GM19025 (cell line): ENCODE data around the gene MTMR2.

Experiments used
- ATAC-seq: cut with Tn5 transposase; IDR thresholded peaks from one replicate; pipeline ENCODE4 v1.9.1; 2021; ENCODE audit warnings: mild to moderate bottlenecking, low read depth, moderate library complexity; ENCODE audit not compliant: unreplicated experiment

The MTMR2 gene

DNA sequence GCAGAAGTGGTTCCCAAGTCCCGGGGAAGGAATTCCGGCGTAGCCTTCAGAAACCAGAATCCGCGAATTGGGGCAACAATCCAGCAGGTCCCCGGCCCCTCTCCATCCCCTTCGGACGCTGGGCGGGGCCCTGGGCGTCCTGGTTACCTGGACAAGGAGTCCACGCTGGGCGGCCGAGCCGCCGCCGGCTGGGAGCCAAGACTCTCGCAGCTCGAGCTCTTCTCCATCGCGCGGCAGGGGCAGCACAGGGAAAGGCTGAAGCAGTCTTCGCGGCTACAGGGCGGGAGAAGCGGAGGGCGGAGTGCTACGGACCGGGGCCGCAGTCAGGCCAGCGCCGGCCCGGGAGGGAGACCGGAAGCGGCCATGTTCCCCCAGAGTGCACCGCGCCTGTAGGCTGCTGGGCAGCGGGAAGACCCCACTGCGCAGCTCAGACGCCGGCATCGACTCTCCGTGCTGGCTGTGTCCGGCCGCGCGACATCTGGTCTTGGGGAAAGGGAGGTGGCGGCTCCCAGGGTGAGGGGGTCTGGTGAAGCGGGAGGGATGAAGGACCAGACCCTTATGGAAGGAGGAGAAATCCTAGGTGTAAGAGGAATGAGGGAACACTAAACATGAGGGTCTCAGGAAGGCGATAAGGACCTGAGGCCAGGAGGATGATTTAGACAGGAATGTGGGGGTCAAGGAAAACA is at the start of gene MTMR2:
Gene MTMR2 (minus strand): TSS at position 380 of the 686 bp plus-strand sequence. CDS start 153 bp downstream, at position 227.
- ATAC-seq = peak; percentile 100

DNA sequence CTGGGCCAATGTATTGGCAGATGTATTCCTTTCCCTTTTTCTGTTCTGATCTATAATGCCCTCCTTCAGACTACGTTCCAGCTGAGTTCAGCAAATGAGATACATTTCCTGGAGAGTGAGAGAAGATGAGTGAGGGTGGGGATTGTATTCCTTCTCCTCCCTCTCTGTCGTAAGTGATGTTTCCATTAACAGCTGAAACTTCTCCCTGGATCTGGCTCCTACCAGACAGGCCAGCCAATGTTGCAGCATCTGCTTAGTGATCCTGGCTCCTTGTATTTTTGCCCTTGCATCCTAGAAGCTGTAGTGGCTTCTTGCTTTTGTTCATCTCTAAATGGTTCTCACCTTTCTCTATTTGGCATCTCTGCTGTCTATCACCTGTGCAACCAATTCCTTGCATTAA is 48.2 kb upstream of the MTMR2 start:
- no peak for ATAC-seq

DNA sequence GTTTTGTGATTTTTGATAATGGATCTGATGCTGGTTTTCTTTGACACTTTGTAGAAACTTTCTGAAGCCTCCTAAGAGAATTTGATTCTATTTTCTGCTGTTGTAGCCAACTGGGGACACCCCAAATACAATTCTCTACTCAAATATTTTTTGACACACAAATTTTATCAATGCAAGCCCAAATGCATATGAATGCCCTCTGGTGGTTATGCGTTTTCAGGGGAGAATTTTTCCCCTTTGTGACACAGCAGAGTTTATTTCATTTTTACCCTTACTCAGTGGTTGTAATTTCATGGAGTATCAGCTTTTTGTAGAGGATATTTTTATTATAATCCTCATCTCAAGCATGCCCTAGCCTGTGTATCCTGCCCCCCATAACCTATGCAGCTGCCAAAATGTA is 44.7 kb upstream of the MTMR2 start:
- ATAC-seq = no peak

DNA sequence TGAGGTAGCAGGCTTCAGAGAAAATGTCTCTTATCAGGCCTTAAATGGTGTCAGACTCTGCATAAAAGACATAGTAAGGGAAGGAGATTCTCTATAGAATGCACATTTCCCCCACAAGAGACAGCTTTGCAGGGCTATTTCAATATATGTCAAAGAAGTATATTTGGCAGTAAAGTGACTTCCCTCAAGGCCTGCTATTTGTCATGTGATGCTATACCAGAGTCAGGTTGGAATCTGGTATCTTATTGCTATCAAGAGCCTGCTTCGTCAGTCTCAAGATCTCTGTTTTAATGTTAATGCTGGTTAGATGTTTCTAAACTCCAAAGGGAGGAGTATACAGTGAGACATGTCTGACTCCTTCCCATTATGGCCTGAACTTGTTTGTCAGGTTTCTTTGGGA is 40.4 kb upstream of the MTMR2 start:
- ATAC-seq = no peak

DNA sequence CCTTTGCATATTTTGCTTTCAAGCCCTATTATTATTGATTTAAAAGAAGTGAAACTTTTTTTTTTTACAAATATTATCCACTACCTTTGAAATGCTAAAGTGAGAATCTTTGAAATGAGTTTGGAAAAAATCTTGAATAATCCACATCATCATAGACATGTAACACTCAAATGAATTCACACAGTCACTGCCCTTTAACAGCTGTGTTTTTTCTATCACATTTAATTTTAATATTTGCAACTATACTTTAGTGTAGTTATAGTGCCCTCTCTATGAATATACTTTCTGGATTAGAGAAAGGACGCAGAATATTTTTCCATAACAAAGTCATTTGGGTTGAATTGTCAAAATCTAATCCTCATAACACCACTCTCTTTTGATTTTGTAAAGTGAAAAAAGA is 37.9 kb upstream of the MTMR2 start:
- ATAC-seq = no peak

DNA sequence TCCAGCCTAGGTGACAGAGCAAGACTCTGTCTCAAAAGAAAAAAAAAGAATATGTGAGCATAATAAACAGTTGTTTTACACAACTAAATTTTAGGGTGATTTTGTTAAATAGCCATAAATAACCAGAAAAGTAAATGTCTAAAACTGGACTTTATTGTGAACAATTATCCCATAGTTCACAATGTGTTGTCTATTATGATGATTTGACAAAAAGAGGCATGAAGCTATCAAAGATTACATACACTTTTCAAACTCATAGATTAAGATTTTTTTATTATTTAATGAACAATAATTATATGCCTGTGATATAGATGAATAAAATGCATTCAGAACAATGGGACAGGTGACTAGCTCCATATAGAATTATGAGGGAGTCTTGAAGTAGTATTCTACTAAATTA is 27.0 kb upstream of the MTMR2 start:
- ATAC-seq = no peak

DNA sequence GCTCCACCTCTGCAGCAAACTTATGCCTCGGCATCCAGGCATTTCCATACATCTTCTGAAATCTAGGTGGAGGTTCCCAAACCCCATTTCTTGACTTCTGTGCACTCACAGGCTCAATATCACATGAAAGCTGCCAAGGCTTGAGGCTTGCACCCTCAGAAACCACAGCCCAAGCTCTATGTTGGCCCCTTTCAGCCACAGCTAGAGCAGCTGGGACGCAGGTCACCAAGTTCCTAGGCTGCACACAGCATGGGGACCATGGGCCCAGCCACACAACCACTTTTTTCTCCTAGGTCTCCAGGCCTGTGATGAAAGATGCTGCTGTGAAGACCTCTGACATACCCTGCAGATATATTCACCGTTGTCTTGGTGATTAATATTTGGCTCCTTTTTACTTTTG is 24.7 kb upstream of the MTMR2 start:
- ATAC-seq = no peak

DNA sequence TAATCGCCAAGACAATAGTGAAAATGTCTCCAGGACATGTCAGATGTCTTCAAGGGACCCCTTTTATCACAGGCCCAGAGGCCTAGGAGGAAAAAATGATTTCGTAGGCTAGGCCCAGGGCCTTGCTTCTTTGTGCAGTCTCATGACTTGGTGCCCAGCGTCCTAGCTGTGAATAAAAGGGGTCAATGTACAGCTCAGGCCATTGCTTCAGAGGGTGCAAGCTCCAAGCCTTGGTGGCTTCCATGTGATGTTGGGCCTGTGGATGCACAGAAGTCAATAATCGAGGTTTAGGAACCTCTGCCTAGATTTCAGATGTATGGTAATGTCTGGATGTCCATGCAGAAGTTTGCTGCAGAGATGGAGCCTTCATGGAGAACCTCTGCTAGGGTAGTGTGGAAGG is 20.7 kb upstream of the MTMR2 start:
- no peak for ATAC-seq

DNA sequence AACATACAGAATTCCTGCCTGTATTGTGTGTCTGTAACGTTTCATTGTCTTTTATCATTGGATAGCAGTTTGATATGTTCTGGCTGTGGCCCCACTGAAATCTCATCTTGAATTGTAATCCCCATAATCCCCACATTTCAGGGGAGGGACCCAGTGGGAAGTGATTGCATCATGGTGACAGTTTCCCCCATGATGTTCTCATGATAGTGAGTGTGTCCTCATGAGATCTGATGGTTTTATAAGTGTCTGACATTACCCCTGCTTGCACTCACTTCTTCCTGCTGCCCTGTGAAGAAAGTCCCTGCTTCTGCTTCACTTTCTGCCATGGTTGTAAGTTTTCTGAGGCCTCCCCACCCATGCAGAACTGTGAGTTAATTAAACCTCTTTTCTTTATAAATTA is 19.6 kb upstream of the MTMR2 start:
- ATAC-seq = no peak

DNA sequence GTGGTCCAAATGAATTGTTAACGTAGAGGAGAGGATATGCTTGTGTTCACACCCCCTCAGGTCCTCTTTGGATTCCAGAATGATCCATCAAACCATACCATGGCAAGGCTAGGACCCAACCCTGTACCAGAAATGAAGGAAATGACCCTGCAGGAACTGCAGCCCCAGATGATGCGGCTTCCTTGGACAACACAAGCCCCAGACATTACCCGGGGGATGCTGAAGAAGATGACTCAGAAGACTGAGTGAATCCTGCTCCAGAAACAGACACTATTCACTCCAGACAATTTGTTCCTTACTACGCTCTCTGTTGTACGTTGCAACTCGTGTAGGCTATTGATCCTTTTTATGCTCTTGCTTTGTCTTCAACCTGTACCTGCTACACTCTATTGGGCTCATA is 15.2 kb upstream of the MTMR2 start:
- ATAC-seq = no peak

DNA sequence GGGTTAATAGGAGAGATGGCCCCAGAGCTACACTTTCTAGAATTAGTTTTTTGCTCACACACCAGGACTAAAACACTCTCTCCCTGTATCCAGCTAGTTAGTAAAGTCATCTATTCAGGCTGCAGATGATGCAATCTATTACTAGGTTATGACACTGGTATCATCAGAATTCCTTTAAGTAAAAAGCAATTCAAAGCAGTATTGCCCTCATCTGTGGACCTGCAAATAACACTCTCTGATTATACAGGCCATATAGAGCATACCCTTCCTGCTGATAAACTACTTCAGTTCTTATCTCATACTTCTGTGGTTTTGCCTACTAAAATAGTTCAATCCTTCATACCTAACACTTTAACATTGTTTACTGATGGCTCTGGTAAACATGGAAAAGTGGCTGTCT is 13.5 kb upstream of the MTMR2 start:
- ATAC-seq = no peak

DNA sequence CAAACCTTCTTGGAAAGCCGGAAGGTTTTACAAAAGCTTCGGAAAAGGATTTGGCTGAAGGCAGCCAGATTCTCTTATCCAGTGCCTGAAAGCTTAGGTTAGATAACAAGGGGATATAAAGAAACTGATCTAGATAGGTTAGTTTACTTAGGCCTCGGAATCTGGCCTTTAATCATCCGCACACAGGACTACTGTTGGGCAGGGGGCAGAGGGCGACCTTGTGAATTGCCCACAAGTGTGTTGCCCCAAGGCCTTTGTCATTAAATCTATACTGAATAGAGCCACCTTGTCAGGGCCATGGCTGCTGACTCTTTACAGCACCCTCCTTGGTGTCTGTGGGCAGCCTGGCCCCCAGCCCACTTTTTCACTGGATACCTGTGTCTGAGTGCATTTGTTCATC is 9.7 kb upstream of the MTMR2 start:
- ATAC-seq = no peak

DNA sequence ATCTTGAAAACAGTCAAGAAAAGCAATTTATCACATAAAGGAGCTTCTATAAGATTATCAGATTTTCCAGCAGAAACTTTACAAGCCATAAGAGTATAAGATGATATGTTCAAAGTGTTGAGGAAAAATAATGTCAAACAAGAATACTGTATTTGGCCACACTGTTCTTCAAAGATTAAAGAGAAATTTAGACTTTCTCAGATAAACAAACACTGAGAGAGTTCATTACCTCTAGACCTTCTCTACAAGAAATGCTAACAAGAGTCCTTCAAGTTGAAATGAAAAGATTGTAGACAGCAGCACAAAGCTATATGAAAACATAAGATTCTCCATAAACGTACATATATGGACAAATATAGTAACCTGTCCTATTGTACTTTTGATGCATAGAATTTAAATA is 8.0 kb upstream of the MTMR2 start:
- ATAC-seq = no peak

DNA sequence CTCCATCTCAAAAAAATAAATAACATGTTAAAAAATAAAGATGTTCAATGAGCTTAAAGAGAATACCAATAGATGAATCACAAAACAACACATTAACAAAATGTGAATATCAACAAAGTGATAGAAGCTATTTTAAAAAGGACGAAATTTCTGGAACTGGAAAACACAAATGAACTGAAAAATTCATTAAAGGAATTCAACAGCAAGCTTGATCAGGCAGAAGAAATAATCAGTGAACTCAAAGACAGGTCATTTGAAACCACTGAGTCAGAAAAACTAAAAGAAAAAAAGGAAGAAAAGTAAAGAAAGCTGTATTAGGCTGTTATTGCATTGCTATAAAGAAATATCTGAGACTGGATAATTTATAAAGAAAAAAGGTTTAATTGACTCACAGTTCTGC is 7.0 kb upstream of the MTMR2 start:
- ATAC-seq = no peak

DNA sequence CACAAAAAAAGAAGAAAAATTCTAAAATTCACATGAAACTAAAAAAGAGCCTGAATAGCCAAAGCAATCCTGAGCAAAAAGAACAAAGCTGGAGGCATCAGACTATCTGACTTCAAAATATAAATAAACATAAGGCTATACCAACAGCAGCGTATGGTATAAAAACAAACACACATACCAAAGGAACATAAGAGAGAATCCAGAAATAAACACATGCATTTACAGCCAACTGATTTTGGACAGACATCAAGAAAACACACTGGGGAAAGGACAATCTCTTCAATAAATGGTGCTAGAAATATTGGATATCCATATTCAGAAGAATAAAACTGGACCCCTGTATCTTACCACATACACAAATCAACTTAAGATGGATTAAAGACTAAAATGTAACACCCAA is 2.8 kb upstream of the MTMR2 start:
- no peak for ATAC-seq

DNA sequence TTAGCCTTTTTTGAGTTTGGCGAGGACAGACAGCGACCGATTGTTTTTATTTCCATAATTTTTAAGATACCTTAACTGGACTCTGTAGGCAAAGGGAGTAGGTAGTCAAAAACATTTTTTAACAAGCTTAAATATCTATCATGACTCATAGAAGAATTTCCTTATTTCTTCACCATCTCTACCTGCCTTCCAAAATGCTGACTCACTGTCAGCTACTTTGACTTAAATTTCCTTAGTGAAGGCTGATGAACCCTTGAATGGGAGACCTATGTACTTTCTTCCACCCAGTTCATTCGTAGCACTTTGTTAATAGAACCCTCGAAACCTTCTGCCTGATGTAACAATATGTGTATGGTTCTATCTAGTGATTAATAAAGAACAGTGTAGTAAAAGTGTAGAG is 1.1 kb upstream of the MTMR2 start:
- no peak for ATAC-seq

DNA sequence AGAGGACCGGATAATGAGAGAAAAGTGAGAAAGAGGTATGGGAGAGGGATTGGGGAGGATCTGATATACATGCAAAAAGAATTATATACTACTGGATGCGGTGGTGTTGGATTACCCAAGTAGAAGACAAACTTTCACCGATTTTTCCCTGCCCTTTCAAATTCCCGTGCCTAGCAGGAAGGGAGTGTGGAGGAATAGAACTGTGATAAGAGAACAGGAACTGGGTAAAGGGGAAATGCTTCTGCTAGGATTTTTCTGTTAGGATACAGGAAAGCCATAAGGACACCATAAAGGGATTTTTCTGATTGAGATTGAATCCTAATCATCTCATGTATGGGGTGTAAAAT is 480 bp upstream of the MTMR2 start:
- ATAC-seq = no peak

DNA sequence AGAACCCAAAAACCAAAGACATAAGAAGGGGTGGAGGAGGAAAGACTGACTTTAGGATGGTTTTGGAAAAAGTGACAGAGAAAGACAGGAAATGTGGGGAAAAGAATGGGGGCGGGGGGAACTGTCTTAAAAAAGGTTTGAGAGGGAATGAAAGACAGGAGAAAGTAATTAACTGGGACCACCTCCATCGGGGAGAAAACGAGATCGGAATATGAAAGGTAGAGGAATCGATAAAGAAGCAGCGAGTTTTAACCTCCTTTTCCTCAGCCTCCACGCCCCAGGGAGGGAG is 524 bp downstream of the MTMR2 start:
- no peak for ATAC-seq

DNA sequence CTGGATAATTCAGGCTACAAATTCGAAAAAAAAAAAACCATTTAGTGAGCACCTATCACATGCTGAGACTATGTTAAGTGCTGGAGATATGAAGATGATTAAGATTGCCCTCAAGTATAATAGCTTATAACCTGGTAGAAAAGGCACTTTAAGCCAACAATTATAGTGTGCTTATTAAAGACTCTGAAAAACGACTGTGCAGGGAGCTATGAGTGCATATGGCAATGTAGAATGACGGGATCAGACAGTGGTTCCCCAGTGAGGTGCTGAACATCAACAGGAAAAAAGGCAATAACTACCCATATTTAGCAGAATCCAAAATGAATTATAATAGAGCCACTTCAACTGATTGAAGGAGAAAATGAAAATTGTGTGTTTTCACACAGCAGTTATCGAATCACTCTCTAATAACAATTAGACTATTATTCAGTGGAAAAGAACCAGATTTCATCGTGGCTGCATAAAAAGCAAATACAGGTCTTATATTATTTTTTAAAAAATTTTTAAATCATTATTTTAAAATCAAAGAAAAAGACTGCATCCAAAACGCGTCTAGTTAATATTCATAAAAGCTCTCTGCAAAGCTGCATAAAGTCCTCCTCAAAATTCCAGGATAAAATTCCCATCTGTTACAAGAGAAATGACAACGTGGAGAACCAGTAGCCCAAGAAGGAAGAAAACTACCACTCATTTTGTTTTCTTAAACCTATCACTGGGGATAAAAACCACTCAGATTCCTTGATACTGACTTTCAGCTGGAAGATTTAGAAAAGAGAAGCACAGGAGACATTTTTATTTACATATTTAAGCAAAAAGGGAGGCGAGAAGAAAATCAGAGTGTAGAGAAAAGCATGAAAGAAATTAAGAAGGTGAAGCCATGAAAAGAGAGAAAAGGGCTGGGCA is 1.1 kb downstream of the MTMR2 start:
- no peak for ATAC-seq

DNA sequence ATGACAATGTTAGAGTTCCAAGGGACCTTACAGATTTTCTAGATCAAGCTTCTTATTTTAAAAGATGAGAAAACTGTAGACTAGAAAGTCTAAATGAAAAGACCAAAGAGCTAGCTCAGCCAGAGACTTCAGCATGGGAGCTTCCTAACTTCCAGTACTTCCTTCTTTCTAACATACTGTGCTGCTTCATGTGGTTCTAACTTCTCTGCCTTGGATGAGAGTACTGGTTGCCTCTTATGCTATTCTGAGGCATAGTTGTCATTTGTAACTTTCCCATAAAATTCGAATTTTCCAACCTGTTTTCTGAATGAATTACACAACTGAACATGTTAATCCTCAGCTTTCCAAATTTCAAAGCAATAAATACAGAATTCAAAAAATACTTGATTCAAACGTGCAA is 1.8 kb downstream of the MTMR2 start:
- no peak for ATAC-seq

DNA sequence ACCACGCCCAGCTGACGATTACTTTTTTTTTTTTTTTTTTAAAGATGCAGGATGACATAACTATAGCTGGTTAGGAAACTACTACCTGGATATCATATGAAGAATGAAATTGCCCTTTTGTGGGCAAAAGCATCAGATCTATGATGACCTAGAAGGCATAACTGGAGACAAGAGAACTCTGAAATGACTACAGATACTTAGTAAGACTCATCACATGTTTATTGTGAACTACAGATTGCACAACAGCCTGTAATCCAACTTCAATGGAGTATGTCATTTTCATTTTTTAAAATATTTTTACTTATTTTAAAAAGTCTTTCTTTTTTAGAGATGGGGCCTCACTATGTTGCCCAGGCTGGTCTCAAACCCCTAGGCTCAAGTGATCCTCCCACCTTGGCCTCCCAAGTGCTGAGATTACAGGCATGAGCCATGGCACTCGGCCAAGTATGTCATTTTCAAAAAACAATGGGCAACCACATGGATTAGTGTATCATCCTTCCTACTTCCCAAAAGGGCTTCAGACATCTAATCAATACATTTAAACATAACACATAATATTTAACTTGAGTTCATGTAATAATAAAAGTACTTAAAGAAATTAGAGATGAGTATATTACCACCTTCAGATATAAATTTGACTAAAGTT is 3.3 kb downstream of the MTMR2 start:
- ATAC-seq = no peak

DNA sequence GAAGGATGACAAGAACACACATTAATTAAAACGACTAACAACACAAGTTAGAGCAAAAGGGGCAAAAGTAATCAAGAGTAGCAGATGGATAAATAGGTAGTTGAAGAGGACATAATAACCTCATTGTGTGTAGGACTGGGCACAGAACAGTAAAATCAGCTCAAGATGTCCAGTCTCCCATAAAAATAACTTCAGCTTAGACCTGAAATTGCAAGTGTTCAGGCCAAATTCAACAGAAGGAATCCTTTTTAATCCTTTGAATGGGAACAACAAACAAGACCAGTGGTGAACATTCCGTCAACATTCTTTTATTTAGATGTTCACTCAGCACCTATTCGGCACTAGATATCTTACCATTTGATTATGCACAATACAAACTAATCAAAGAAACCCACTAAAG is 4.4 kb downstream of the MTMR2 start:
- ATAC-seq = no peak
